Naive thymus-derived CD8-positive, alpha-beta T cell (primary cell): ENCODE results near the gene PRELID2. TPM values are rescaled to one million over a fixed set of nuclear protein-coding genes. Genes with fewer than 3 reads are reported as not detected.

Experiments
- polyA plus RNA-seq, 3 donors: library from polyadenylated mRNA; unstranded; fragments of 300-500 nt; fragmentation: Illumina TruSeq; gene quantifications; one replicate each; pipeline ENCODE4 v1.2.3, GENCODE V29; 2021
- total RNA-seq, 8 experiments: library from RNA in 2 of 8; stranded (reverse) in 2 of 8; gene quantifications; one replicate each; pipeline ENCODE4 v1.2.3 and lab custom pipeline; 2021 to 2026

The PRELID2 gene
- total and polyA plus RNA-seq, 5 experiments from 2014 or later: 0.38 TPM; not detected in 4

Other genes with a start within 250 kb of the PRELID2 start
- not detected for gene GRXCR2, start 37.7 kb upstream of the PRELID2 start, total RNA-seq
- gene GRXCR2, start 37.7 kb upstream of the PRELID2 start, polyA plus RNA-seq: not detected
- gene SH3RF2, start 101.2 kb upstream of the PRELID2 start, total RNA-seq: not detected
- not detected for gene SH3RF2, start 101.2 kb upstream of the PRELID2 start, polyA plus RNA-seq